HepG2 (cell line): ENCODE data around the gene SAMD4B. TPM values are rescaled to one million over a fixed set of nuclear protein-coding genes. Genes with fewer than 3 reads are reported as not detected.

Source experiments
- BRCA1 ChIP-seq: sonication (generic); formaldehyde crosslinking; IDR thresholded peaks from 2 replicates; pipeline ENCODE4 v1.4.0; 2020; ENCODE audit warnings: missing genetic modification reagents
- FOXP1 ChIP-seq, 2 experiments: fragments of 450-650 bp in 1 of 2; IDR thresholded peaks; 2 replicates each; pipeline ENCODE4 v1.6.1; 2017 to 2018; ENCODE audit warnings: antibody characterized with exemption in 1 of 2
- HMGXB3 ChIP-seq: sonication (generic); formaldehyde crosslinking; IDR thresholded peaks from 2 replicates; pipeline ENCODE4 v1.4.0; 2020; ENCODE audit warnings: missing genetic modification reagents, borderline replicate concordance
- IRX3 ChIP-seq: sonication (generic); formaldehyde crosslinking; IDR thresholded peaks from 2 replicates; pipeline ENCODE4 v1.8.1; 2023; ENCODE audit warnings: mild to moderate bottlenecking, low read depth, missing genetic modification reagents, borderline replicate concordance
- NBN ChIP-seq: fragments of 450-650 bp; conservative IDR thresholded peaks from 2 replicates; pipeline ENCODE4 v1.6.1; 2017
- PHB2 ChIP-seq: fragments of 450-650 bp; IDR thresholded peaks from 2 replicates; pipeline ENCODE4 v1.6.1; 2018; ENCODE audit not compliant: partially characterized antibody
- REL ChIP-seq: sonication (generic); formaldehyde crosslinking; conservative IDR thresholded peaks from 2 replicates; pipeline ENCODE4 v1.8.0; 2022; ENCODE audit warnings: mild to moderate bottlenecking, missing genetic modification reagents, moderate library complexity
- SAP130 ChIP-seq: IDR thresholded peaks from 2 replicates; pipeline ENCODE4 v1.6.1; 2016; ENCODE audit warnings: low read depth
- THYN1 ChIP-seq: sonication (generic); formaldehyde crosslinking; IDR thresholded peaks from 2 replicates; pipeline ENCODE4 v1.8.1; 2023; ENCODE audit warnings: low read depth, mild to moderate bottlenecking, moderate library complexity, missing genetic modification reagents, borderline replicate concordance
- ZFP36 ChIP-seq: fragments of 150-350 bp; IDR thresholded peaks from 2 replicates; pipeline ENCODE4 v1.6.1; 2018; ENCODE audit warnings: borderline replicate concordance, low read length, low read depth; ENCODE audit not compliant: partially characterized antibody
- ZNF275 ChIP-seq: sonication (generic); formaldehyde crosslinking; IDR thresholded peaks from 2 replicates; pipeline ENCODE4 v1.8.0; 2022; ENCODE audit warnings: missing genetic modification reagents, mild to moderate bottlenecking, inconsistent platforms, borderline replicate concordance
- ZNF407 ChIP-seq: sonication (generic); formaldehyde crosslinking; IDR thresholded peaks from one replicate; pipeline ENCODE4 v1.5.1; 2020; ENCODE audit warnings: mild to moderate bottlenecking, missing genetic modification reagents; ENCODE audit errors: not compliant biosample characterization
- polyA plus RNA-seq, 8 experiments: library from polyadenylated mRNA; depleted of rRNA in 3 of 8; stranded (reverse) in 7 of 8; unstranded in 1 of 8; fragments of >200 nt; fragmentation: Illumina TruSeq in 4 of 8; extraction: Trizol in 4 of 8; gene quantifications; 2 replicates each; pipeline versions ENCODE4 v1.2.1 to v1.2.3, GENCODE V29; 2011 to 2016; ENCODE audit warnings: low read depth in 4 of 8, missing spikeins in 1 of 8, mixed read lengths in 1 of 8; ENCODE audit not compliant: insufficient read depth in 1 of 8
- total RNA-seq, 5 experiments: library from RNA; depleted of rRNA; stranded (reverse); fragments of >200 nt; fragmentation: Illumina TruSeq; extraction: Trizol; gene quantifications; 2 replicates each; pipeline ENCODE4 v1.2.3, GENCODE V29; 2016; ENCODE audit warnings: low read depth in 1 of 5
- TF ChIP-seq, protein P1 (sequence below): sonication (generic); formaldehyde crosslinking; IDR thresholded peaks from 2 replicates; pipeline ENCODE4 v1.8.1; 2023; ENCODE audit warnings: mild to moderate bottlenecking, moderate library complexity, missing genetic modification reagents
- TF ChIP-seq, protein P2 (sequence below): IDR thresholded peaks from 2 replicates; pipeline ENCODE4 v1.6.1; 2016; ENCODE audit warnings: mild to moderate bottlenecking, missing biosample characterization, missing genetic modification reagents

SAMD4B gene
- total and polyA plus RNA-seq, 2 of the 13 experiments (the other 11 are each of a cell fraction or from before 2014, with no cell fraction given) = 26.0 to 31.8 TPM

DNA sequence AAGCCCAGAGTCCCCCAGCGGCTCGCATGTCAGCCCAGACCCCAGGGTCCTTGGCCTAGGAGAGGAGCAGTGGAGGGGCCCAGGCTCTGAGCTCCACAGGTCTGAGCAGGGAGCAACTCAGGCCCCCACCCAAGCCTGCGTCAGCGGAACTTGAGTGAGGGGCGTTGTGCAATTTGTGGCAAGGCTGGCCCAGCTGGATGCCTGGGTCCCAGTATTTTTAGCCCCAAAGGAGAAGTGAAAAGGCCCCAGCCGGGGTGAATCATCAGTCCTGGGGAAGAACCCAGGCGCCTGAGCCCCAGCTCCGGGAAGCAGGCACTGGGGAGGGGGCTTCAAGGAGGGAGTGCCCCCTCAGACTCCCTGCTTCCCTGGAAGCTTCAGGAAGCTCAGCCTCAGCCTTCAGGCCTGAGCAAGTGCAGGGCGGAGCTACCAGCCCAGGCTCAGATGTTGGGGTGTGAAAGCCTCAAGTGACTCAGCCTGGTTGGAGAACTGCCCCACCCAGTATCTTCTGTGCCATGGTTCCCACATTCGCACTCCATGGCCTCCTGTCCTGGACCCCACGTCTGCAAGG lies 56.2 kb downstream of the SAMD4B start (continued):
- TF ChIP-seq HMGXB3 (no peak), FOXP1 (IDR thresholded peaks at IDR 0.05) (no peak), FOXP1 (CRISPR knock-in tag; IDR thresholded peaks at IDR 0.05) (no peak), SAP130 (peak; percentile 9; the same call in 1 of the 2 replicates), ZNF275 (CRISPR knock-in tag) (no peak), REL (CRISPR knock-in tag) (no peak), NBN (no peak), THYN1 (CRISPR knock-in tag) (no peak), BRCA1 (CRISPR knock-in tag) (no peak), ZFP36 (no peak), PHB2 (no peak), ZNF407 (no peak), IRX3 (CRISPR knock-in tag) (no peak)
- TF ChIP-seq, protein P1, sequence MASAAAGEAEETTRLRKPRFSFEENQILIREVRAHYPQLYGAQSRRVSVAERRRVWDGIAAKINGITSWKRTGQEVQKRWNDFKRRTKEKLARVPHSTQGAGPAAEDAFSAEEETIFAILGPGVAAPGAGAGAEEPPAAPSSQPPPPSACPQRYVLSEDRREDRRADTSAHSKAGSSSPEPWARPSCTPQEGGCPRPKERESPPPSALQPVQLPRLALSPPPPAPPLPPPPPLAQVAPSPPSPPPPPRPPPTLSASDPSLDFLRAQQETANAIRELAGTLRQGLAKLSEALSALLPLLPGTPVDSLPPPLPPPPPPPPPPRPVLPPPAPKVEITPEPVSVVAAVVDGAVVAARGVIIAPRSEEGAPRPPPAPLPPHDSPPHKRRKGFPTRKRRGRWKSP (CRISPR knock-in tag) = no peak
- TF ChIP-seq, protein P2, sequence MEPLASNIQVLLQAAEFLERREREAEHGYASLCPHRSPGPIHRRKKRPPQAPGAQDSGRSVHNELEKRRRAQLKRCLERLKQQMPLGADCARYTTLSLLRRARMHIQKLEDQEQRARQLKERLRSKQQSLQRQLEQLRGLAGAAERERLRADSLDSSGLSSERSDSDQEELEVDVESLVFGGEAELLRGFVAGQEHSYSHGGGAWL (CRISPR knock-in tag) = no peak
